ENCODE results near the gene ERGIC3. TPM values are rescaled to one million over a fixed set of nuclear protein-coding genes. Genes with fewer than 3 reads are reported as not detected.

Gene ERGIC3
- total and polyA plus RNA-seq, 2 donors (not counting 1 experiment from before 2014, with no cell fraction given): 191 to 254 TPM

GRCh38 chr20:35499271-35499670, 42.6 kb upstream of the ERGIC3 start:
- Mint-ChIP-seq H3K4me1 (peaks cover 31% of the 10 kb centered on the region), H3K27ac (peak overlapping the region; percentile 27)
- 75% methylated on average over 1 of the region's 1 CpG for WGBS (ENCODE audit: insufficient coverage)

More at GRCh38 chr20:35499271-35499670, 42.6 kb upstream of the ERGIC3 start:
- H3K27ac ChIP-seq (ENCODE audit: low read length in 2 of 2): no peak overlapping the region
- H3K9me3 Mint-ChIP-seq (ENCODE audit: insufficient read depth): no peaks in the 10 kb centered on the region
- H4K20me1 ChIP-seq (ENCODE audit: control insufficient read depth, insufficient read depth, low read length, poor library complexity, severe bottlenecking): peaks cover 36% of the 10 kb centered on the region
- H3K4me1 ChIP-seq (ENCODE audit: control insufficient read depth in 2 of 2, insufficient read depth in 2 of 2, low read length in 2 of 2): peaks cover 25 to 31% of the 10 kb centered on the region in 2 donors
- ATAC-seq (ENCODE audit: low read depth) (no peak), DNase-seq (no peak)
- peaks cover 26% of the 10 kb centered on the region for H3K79me2 ChIP-seq (ENCODE audit: control insufficient read depth, insufficient read depth, low read length)
- intact Hi-C loops (cut with micrococcal nuclease): no loop called here
- no peaks in the 10 kb centered on the region for H3K27me3 ChIP-seq (replicated peaks in 1 of 4; ENCODE audit: control extremely low read depth in 1 of 4, control insufficient read depth in 3 of 4, insufficient read depth in 4 of 4, low read length in 3 of 4)
- TF ChIP-seq CTCF (IDR thresholded peaks at IDR 0.05) (no peak), EZH2 (IDR thresholded peaks at IDR 0.05; ENCODE audit: borderline replicate concordance, insufficient read depth, low read depth, low read length, poor library complexity, severe bottlenecking) (no peak)
- H3K4me2 ChIP-seq (replicated peaks; ENCODE audit: low read depth, low read length, poor library complexity, severe bottlenecking): no peak overlapping the region
- H3K4me3 ChIP-seq (ENCODE audit: control extremely low read depth in 1 of 5, extremely low read depth in 1 of 5, insufficient read depth in 1 of 5, low read depth in 2 of 5, low read length in 4 of 5): no peak overlapping the region
- peaks cover 16 to 84% of the 10 kb centered on the region in 2 experiments for H3K36me3 ChIP-seq (replicated peaks in 1 of 2; ENCODE audit: control extremely low read depth in 1 of 2, control insufficient read depth in 1 of 2, extremely low read depth in 1 of 2, insufficient read depth in 2 of 2, low read length in 1 of 2)
- ChIA-PET CTCF (interaction anchor here (1.3 to 2.2 kb wide), 2 partner anchors 35 to 43 kb away, joined by 4 to 7 read pairs; partner anchors contain the start of gene ERGIC3), POLR2A (no interaction called here)
- no peaks in the 10 kb centered on the region for H3K27me3 Mint-ChIP-seq
- H3K9me3 ChIP-seq (ENCODE audit: control extremely low read depth in 1 of 3, control insufficient read depth in 2 of 3, insufficient read depth in 1 of 3, low read length in 2 of 3): no peaks in the 10 kb centered on the region
- H2AFZ ChIP-seq (ENCODE audit: insufficient read depth, low read depth, low read length, poor library complexity, severe bottlenecking): no peak overlapping the region
- no peak overlapping the region for H3K9ac ChIP-seq (ENCODE audit: low read length)
- H3K4me3 Mint-ChIP-seq: no peak overlapping the region
